ENCODE measurements around the gene MAT2B.
A peak's percentile ranks its signal among the peaks of the same experiment; 100 is the strongest.

MAT2B gene

GRCh38 chr5:163505368-163506094 is at the start of gene MAT2B:
MAT2B (plus strand) TSS chr5:163505619; CDS start chr5:163505687, 68 bp downstream.
- DNase-seq (ENCODE audit: low spot score): peak; percentile 94

GRCh38 chr5:163456029-163456589 is 49.3 kb upstream of the MAT2B start:
- DNase-seq (ENCODE audit: low spot score): no peak

GRCh38 chr5:163456840-163457239 is 48.6 kb upstream of the MAT2B start:
- no peak for DNase-seq (ENCODE audit: low spot score)

- DNase-seq (ENCODE audit: low spot score): no peak
These were observed 46.5 kb upstream of the MAT2B start for GRCh38 chr5:163458778-163459385.

GRCh38 chr5:163459462-163459818 is 46.0 kb upstream of the MAT2B start:
- DNase-seq (ENCODE audit: low spot score): no peak

GRCh38 chr5:163459819-163460561 is 45.4 kb upstream of the MAT2B start, which contains the start of gene NUDCD2:
NUDCD2 (minus strand) TSS chr5:163460102; CDS start chr5:163460050, 52 bp downstream.
- peak; percentile 96 for DNase-seq (ENCODE audit: low spot score)

- DNase-seq (ENCODE audit: low spot score): no peak
These were observed 44.8 kb upstream of the MAT2B start, which contains the start of gene HMMR for GRCh38 chr5:163460562-163461171. HMMR (plus strand) TSS chr5:163460632; CDS start chr5:163460693, 61 bp downstream.

- DNase-seq (ENCODE audit: low spot score): no peak
These were observed 42.4 kb upstream of the MAT2B start for GRCh38 chr5:163463063-163463435.

- DNase-seq (ENCODE audit: low spot score): no peak
These were observed 37.7 kb upstream of the MAT2B start for GRCh38 chr5:163467682-163468081.

- DNase-seq (ENCODE audit: low spot score): peak; percentile 32
These were observed 31.7 kb upstream of the MAT2B start for GRCh38 chr5:163473635-163474243.

- DNase-seq (ENCODE audit: low spot score): no peak
These were observed 30.0 kb upstream of the MAT2B start for GRCh38 chr5:163475411-163475810.

GRCh38 chr5:163478126-163478981 is 27.1 kb upstream of the MAT2B start:
- DNase-seq (ENCODE audit: low spot score): peak; percentile 27

GRCh38 chr5:163478982-163479271 is 26.5 kb upstream of the MAT2B start:
- DNase-seq (ENCODE audit: low spot score): no peak

- DNase-seq (ENCODE audit: low spot score): no peak
These were observed 16.2 kb upstream of the MAT2B start for GRCh38 chr5:163489055-163489744.

GRCh38 chr5:163489745-163490075 is 15.7 kb upstream of the MAT2B start:
- DNase-seq (ENCODE audit: low spot score): no peak

GRCh38 chr5:163496286-163496685 is 9.1 kb upstream of the MAT2B start:
- DNase-seq (ENCODE audit: low spot score): no peak

- DNase-seq (ENCODE audit: low spot score): no peak
These were observed 8.1 kb upstream of the MAT2B start for GRCh38 chr5:163497315-163497714.

GRCh38 chr5:163498886-163499285 is 6.5 kb upstream of the MAT2B start:
- no peak for DNase-seq (ENCODE audit: low spot score)

- DNase-seq (ENCODE audit: low spot score): no peak
These were observed 2.9 kb upstream of the MAT2B start for GRCh38 chr5:163502521-163502920.
